Esophagus muscularis mucosa (tissue), 4 donors: Measurements from ENCODE around the gene TIMP2. TPM values are rescaled to one million over a fixed set of nuclear protein-coding genes. Genes with fewer than 3 reads are reported as not detected.

Experiments used
- DNase-seq: peaks from one replicate; pipeline ENCODE4 v3.0.0-alpha.2; 2017; ENCODE audit errors: extremely low spot score
- H3K27ac ChIP-seq, 4 donors: fragments of 200-600 bp; sonication (generic); replicated peaks in 1 of 4; 1 replicate in 3 of 4; 2 replicates in 1 of 4; pipeline ENCODE4 v1.5.1; 2016 to 2019; ENCODE audit warnings: mild to moderate bottlenecking in 1 of 4
- H3K27me3 ChIP-seq, 4 donors: fragments of 200-600 bp; sonication (generic); one replicate each; pipeline versions ENCODE4 v1.5.1 to v1.6.0; 2016 to 2019
- H3K36me3 ChIP-seq, 4 donors: fragments of 200-600 bp; sonication (generic); one replicate each; pipeline ENCODE4 v1.5.1; 2016 to 2019
- H3K4me1 ChIP-seq, 4 donors: fragments of 200-600 bp; sonication (generic); one replicate each; pipeline ENCODE4 v1.5.1; 2016 to 2019
- H3K4me3 ChIP-seq, 4 donors: fragments of 200-600 bp; sonication (generic); 1 replicate in 2 of 4; 2 replicates in 2 of 4; pipeline ENCODE4 v1.5.1; 2016 to 2019; ENCODE audit warnings: mild to moderate bottlenecking in 4 of 4, moderate library complexity in 1 of 4
- H3K9me3 ChIP-seq, 4 donors: fragments of 200-600 bp; sonication (generic); 1 replicate in 3 of 4; 2 replicates in 1 of 4; pipeline ENCODE4 v1.5.1; 2016 to 2019
- CTCF ChIP-seq, 3 experiments: fragments of 200-600 bp in 2 of 3; fragments of 450-650 bp in 1 of 3; sonication (generic) in 2 of 3; IDR thresholded peaks; one replicate each; pipeline ENCODE4 v1.5.1; 2017 to 2019; ENCODE audit warnings: antibody characterized with exemption in 3 of 3, mild to moderate bottlenecking in 2 of 3, moderate library complexity in 1 of 3
- EP300 ChIP-seq: sonication (generic); formaldehyde crosslinking; IDR thresholded peaks from one replicate; pipeline ENCODE4 v1.6.1; 2017; ENCODE audit warnings: antibody characterized with exemption
- POLR2A ChIP-seq: fragments of 450-650 bp; IDR thresholded peaks from one replicate; pipeline ENCODE4 v1.6.1; 2017; ENCODE audit warnings: antibody characterized with exemption, moderate library complexity, mild to moderate bottlenecking, low read depth
- POLR2AphosphoS5 ChIP-seq, 2 donors: sonication (generic); formaldehyde crosslinking; IDR thresholded peaks; one replicate each; pipeline ENCODE4 v1.6.1; 2017; ENCODE audit warnings: antibody characterized with exemption in 2 of 2
- WGBS: methylation state at CpG from one replicate; pipeline ENCODE4 v1.1.5; 2018; 5-methylcytosine and 5-hydroxymethylcytosine counted together
- intact Hi-C: fragments of 100-400 bp; cut with DNase I; formaldehyde crosslinking; loops from one replicate; pipeline ENCODE4 v1.15.1; 2023
- total RNA-seq, 4 donors: library from RNA; depleted of rRNA; stranded (reverse); fragments of >200 nt; gene quantifications; one replicate each; pipeline versions ENCODE4 v1.1.0 to v1.2.1, GENCODE V29; 2016

TIMP2 gene
- total RNA-seq, 4 donors from 2014 or later = 177 to 315 (median 229) TPM

- peaks cover 39 to 52% (median 50%) of the 10 kb centered on the region in 4 donors for H3K4me1 ChIP-seq
- H3K36me3 ChIP-seq = peaks cover 0 to 46% (median 30%) of the 10 kb centered on the region in 4 donors
- no peak for DNase-seq
- 77% methylated on average over 11 of the region's 22 CpGs for WGBS
- peak overlapping the region in 3 of 4 donors; percentile 34 to 46 (median 44) for H3K27ac ChIP-seq
- intact Hi-C loops = loop anchor here (1.0 to 5.0 kb wide), 2 partner anchors 50 to 106 kb away; no protein-coding TSS in a partner anchor
- H3K27me3 ChIP-seq = no peaks in the 10 kb centered on the region
- no peak overlapping the region for H3K4me3 ChIP-seq
- no peaks in the 10 kb centered on the region for H3K9me3 ChIP-seq
- no peak for TF ChIP-seq POLR2A
- no peak for TF ChIP-seq POLR2AphosphoS5 (IDR thresholded peaks at IDR 0.05)
- TF ChIP-seq CTCF (IDR thresholded peaks at IDR 0.05) = no peak
- TF ChIP-seq EP300 = no peak
These were observed 46.7 kb upstream of the TIMP2 start for GRCh38 chr17:78971756-78972506.

DNA sequence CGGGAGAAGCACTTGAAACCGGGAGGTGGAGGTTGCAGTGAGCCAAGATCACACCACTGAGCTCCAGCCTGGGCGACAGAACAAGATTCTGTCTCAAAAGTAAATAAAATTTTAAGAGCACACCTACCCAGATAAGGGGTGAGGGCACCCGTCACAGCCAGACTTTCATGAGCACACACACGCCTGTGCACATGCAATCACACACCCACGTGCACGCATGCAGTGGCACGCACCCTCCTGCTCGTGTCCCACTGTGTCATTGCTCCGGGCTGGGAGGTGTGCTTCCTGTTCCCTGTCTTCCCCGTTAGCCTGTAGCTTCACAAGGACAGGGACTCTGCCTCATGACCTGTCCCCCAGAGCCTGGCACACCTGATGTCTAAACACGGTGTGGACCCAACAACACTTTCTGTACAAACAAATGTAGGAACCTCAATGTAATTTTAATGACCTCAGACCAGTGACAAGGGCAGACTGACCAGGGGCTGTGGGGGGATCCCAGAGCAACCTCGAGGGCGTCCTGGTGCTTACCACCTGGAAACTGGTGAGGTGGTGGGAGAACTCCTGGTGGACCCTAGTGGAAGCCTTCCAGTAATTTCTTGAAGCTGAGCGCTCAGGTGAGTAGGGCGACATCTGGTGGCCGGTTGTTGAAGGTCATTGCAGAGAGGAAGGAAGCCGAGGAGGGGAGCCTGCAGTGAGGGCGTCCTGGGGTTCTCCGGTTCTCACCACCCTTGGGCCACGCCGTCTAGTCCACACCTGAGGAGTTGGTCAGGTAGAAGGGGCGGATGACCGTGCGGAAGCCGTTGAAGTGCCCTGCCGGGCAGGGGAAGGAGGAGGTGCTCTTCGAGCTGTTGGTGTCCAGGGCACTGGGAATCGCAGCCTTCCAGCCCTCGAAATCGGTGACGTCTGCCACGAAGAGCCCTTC, 45.9 kb upstream of the TIMP2 start:
- 28% methylated on average over 17 of the region's 33 CpGs for WGBS
- Histone ChIP-seq H3K36me3 (peaks cover 0 to 47% (median 34%) of the 10 kb centered on the region in 4 donors), H3K4me1 (peaks cover 32 to 44% (median 42%) of the 10 kb centered on the region in 4 donors), H3K4me3 (no peak overlapping the region), H3K27ac (peak overlapping the region in 3 of 4 donors; percentile 34 to 46 (median 44)), H3K27me3 (no peaks in the 10 kb centered on the region), H3K9me3 (no peaks in the 10 kb centered on the region)
- no peak for TF ChIP-seq POLR2A
- TF ChIP-seq POLR2AphosphoS5 (IDR thresholded peaks at IDR 0.05) = peak; percentile 54 to 70
- TF ChIP-seq CTCF (IDR thresholded peaks at IDR 0.05) = peak; percentile 82 to 92 (median 92)
- no peak for TF ChIP-seq EP300
- peak; percentile 96 for DNase-seq
- intact Hi-C loops = loop anchor here (5.0 kb wide), 1 partner anchor 49 kb away; no protein-coding TSS in a partner anchor

DNA sequence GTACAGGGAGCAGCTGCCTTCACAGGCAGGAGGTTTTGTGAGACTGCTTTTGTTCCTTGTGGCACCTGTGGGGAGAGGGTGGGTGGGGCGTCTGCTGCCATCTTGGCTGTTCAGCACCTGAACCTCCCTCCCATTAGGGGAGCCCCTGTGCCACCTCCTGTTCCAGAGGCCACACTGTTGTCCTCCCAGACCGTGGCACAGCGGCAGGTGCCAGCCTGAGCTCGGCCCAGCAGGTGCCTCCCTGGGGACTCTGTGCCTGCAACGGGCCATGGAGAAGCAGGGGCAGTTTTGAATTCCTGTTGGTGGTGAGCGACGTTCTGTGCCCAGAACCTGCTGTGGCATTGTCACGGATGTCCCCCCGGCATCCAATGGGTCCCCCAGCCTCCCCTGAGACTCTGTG, 44.7 kb upstream of the TIMP2 start:
- H3K36me3 ChIP-seq = peaks cover 0 to 49% (median 36%) of the 10 kb centered on the region in 4 donors
- no peak for DNase-seq
- WGBS = 97% methylated on average over 4 of the region's 9 CpGs
- no peak overlapping the region for H3K4me3 ChIP-seq
- no peak overlapping the region for H3K27ac ChIP-seq
- no peaks in the 10 kb centered on the region for H3K9me3 ChIP-seq
- intact Hi-C loops = loop anchor here (5.0 kb wide), 1 partner anchor 48 kb away; no protein-coding TSS in a partner anchor
- no peaks in the 10 kb centered on the region for H3K27me3 ChIP-seq
- no peak for TF ChIP-seq POLR2AphosphoS5 (IDR thresholded peaks at IDR 0.05)
- H3K4me1 ChIP-seq = peaks cover 21 to 33% (median 29%) of the 10 kb centered on the region in 4 donors

- WGBS = 94% methylated on average over 15 of the region's 21 CpGs
- H3K4me3 ChIP-seq = no peak overlapping the region
- intact Hi-C loops = no loop called here
- H3K4me1 ChIP-seq = peaks cover 12 to 18% (median 14%) of the 10 kb centered on the region in 4 donors
- no peak for TF ChIP-seq EP300
- no peak for TF ChIP-seq POLR2A
- no peak for TF ChIP-seq CTCF (IDR thresholded peaks at IDR 0.05)
- TF ChIP-seq POLR2AphosphoS5 (IDR thresholded peaks at IDR 0.05) = no peak
- H3K27me3 ChIP-seq = no peaks in the 10 kb centered on the region
- no peak overlapping the region for H3K27ac ChIP-seq
- H3K9me3 ChIP-seq = no peaks in the 10 kb centered on the region
- DNase-seq = no peak
- peaks cover 0 to 49% (median 32%) of the 10 kb centered on the region in 4 donors for H3K36me3 ChIP-seq
These were observed 42.7 kb upstream of the TIMP2 start for GRCh38 chr17:78967782-78968362.
